Osteocyte (in vitro differentiated cells): ENCODE results near the gene GSTA5. TPM values are rescaled to one million over a fixed set of nuclear protein-coding genes. Genes with fewer than 3 reads are reported as not detected.

Experiments
- DNase-seq: peaks from one replicate; pipeline ENCODE4 v3.0.0; 2021; ENCODE audit warnings: mixed read lengths; ENCODE audit not compliant: unreplicated experiment; ENCODE audit errors: extremely low spot score
- H3K27ac Mint-ChIP-seq: one replicate; pipeline ENCODE4 v1.8.0; 2021; ENCODE audit warnings: mild to moderate bottlenecking, mixed read lengths; ENCODE audit not compliant: unreplicated experiment
- H3K27me3 Mint-ChIP-seq: one replicate; pipeline ENCODE4 v1.8.0; 2021; ENCODE audit warnings: mixed read lengths; ENCODE audit not compliant: unreplicated experiment
- H3K36me3 Mint-ChIP-seq: one replicate; pipeline ENCODE4 v1.8.0; 2021; ENCODE audit warnings: mixed read lengths; ENCODE audit not compliant: unreplicated experiment
- H3K4me1 Mint-ChIP-seq: one replicate; pipeline ENCODE4 v1.8.0; 2021; ENCODE audit warnings: mixed read lengths; ENCODE audit not compliant: unreplicated experiment
- H3K4me3 Mint-ChIP-seq: one replicate; pipeline ENCODE4 v1.8.0; 2021; ENCODE audit warnings: mild to moderate bottlenecking, moderate library complexity, mixed read lengths; ENCODE audit not compliant: unreplicated experiment
- H3K9me3 Mint-ChIP-seq: one replicate; pipeline ENCODE4 v1.8.0; 2021; ENCODE audit warnings: mixed read lengths; ENCODE audit not compliant: unreplicated experiment
- long read RNA-seq: library from polyadenylated mRNA; unstranded; transcript quantifications from one replicate; pipeline ENCODE4 v2.0.0, GENCODE V29; 2021
- total RNA-seq: library from RNA; stranded (reverse); gene quantifications from 2 replicates; pipeline ENCODE4 v1.2.1, GENCODE V29; 2021
- TF ChIP-seq, protein P1 (sequence below): fragments of 200-600 bp; sonication (generic); IDR thresholded peaks from 2 replicates; pipeline ENCODE4 v1.5.0; 2021; ENCODE audit warnings: antibody characterized with exemption, mild to moderate bottlenecking, moderate library complexity

GSTA5 gene
- total RNA-seq: not detected in 2 replicates
- long read RNA-seq: 0 reads

DNA sequence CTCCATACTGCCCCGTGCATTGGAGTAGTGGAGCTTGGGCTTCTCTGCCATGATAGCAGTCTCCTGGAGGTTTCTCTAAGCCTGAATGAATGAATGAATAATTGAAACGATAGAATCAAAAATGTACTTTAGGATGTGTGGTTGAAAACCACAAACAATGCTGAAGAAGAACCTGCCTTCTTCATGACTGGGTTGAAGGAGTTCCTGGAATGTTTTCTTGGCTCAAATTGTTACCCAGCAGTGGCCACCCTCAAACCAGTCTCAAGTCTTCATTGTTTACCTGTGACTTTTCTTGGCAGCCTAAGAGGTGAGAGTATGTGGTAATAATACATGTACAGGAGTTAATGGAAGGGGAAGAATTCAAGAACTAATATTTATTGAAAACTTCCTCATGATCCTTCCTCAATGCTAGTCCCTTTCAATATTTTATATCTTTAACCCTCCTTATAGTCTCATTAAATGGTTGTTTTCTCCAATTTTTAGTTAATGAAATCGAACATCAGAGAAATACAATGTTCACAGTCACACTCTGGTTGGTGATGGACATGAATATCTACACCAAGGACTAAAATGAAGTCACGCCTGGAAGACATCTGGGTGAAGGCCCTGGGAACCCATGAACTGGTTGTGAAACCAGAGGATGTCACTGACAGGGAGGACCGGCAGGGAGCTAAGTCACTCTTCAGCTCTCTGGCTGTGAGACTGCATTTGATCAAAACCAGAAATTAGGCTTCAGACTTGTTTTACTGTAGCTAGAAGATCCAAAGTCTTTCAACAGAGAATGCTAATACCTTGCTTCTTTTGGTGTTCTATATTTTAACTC, at the start of gene GSTA5:
Gene GSTA5 (minus strand): TSS at position 51 of the 823 bp plus-strand sequence.
- DNase-seq: no peak
- Mint-ChIP-seq H3K4me1 (no peaks in the 10 kb centered on the region), H3K4me3 (no peak within 1 kb of the TSS)

DNA sequence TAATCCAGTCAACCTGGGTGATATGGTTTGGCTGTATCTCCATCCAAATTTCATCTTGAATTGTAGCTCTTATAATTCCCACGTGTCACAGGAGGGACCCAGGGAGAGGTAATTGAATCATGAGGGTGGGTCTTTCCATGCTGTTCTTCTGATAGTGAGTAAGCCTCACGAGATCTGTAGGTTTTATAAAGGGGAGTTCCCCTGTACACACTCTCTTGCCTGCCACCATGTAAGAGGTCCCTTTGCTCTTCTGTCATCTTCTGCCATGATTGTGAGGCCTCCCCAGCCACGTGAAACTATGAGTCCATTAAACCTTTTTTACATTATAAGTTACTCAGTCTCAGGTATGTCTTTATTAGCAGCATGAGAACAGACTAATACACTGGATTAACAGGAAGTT, 49.4 kb upstream of the GSTA5 start:
- Mint-ChIP-seq H3K9me3 (no peaks in the 10 kb centered on the region), H3K4me1 (no peaks in the 10 kb centered on the region), H3K4me3 (no peak overlapping the region), H3K27me3 (peaks cover 14% of the 10 kb centered on the region), H3K27ac (no peak overlapping the region), H3K36me3 (no peaks in the 10 kb centered on the region)
- no peak for DNase-seq
- TF ChIP-seq, protein P1, sequence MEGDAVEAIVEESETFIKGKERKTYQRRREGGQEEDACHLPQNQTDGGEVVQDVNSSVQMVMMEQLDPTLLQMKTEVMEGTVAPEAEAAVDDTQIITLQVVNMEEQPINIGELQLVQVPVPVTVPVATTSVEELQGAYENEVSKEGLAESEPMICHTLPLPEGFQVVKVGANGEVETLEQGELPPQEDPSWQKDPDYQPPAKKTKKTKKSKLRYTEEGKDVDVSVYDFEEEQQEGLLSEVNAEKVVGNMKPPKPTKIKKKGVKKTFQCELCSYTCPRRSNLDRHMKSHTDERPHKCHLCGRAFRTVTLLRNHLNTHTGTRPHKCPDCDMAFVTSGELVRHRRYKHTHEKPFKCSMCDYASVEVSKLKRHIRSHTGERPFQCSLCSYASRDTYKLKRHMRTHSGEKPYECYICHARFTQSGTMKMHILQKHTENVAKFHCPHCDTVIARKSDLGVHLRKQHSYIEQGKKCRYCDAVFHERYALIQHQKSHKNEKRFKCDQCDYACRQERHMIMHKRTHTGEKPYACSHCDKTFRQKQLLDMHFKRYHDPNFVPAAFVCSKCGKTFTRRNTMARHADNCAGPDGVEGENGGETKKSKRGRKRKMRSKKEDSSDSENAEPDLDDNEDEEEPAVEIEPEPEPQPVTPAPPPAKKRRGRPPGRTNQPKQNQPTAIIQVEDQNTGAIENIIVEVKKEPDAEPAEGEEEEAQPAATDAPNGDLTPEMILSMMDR: no peak

More for the DNA sequence above, at the start of gene GSTA5:
- Mint-ChIP-seq H3K9me3 (no peaks in the 10 kb centered on the region), H3K36me3 (no peaks in the 10 kb centered on the region), H3K27me3 (peaks cover 53% of the 10 kb centered on the region), H3K27ac (no peak within 1 kb of the TSS)
- TF ChIP-seq, protein P1: no peak

DNA sequence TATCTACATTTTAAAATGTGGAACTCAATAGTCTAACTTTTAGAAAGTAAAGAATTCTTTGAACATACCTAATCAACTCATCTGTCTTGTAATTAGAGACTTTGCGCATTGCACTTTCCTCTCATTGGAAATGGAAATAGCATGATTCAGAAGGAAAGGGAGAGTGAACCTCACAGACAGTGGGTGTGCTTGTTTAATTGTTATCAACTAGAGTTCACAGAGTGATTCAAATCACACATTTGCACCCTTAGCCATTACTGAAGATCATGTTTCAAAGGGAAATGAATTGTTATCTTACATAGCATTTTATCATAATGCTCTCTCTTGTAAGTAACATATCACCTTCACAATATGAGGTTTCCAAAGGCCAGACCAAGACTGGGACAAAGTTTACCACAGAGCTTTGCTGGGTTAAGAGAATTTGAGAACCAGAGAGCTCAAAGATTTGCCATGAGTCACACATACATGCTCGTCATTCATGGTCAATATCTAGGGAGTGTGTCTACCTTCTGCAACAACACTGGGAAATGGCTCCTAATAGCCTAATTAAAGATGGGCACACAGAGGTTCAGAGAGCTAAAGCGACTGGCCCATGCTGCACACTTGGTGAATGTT, 47.4 kb upstream of the GSTA5 start:
- H3K9me3 Mint-ChIP-seq: no peaks in the 10 kb centered on the region
- no peaks in the 10 kb centered on the region for H3K36me3 Mint-ChIP-seq
- H3K27ac Mint-ChIP-seq: no peak overlapping the region
- TF ChIP-seq, protein P1: no peak
- H3K4me3 Mint-ChIP-seq: no peak overlapping the region
- DNase-seq: no peak
- peaks cover 14% of the 10 kb centered on the region for H3K27me3 Mint-ChIP-seq
- H3K4me1 Mint-ChIP-seq: no peaks in the 10 kb centered on the region

DNA sequence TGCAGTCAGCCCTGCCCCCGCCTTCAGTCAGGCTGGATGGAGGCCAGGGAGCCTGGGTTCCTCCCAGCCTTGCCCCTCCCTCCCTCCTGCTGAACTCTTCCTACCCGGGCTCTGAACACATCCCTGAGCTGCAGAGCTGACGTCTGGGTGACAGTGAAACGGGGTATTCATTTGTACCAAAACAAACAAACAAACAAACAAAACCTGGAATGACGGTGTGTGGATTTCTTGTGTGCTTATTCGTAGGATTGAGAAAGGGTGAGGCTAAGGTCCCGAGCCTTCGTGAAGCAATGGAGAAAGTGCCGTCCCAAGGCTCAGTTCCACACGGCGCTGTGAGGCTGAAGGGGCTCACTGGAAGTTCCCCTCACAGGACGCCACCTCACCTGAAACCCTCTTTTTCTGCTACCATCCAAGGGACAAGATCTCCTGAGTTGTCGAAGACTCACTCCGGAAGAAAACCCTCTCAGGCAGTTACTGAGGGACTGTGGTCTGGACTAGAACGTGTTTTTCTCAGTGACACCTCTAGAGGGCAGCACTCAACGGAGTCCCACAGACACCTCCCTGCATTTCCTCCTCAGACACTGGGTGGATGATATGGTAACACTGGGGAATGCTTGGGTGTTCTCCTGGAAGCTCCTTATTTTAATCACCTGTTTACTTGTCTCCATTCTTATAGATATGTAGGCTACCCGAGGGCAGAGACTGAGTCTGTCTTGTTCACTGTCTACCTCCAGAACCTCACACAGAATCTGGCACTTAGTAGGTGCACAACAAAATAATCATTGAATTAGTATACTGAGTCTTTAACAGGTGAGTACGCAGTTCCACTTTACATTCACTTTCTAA, 41.6 kb upstream of the GSTA5 start:
- H3K36me3 Mint-ChIP-seq: no peaks in the 10 kb centered on the region
- no peak for DNase-seq
- peak overlapping the region; percentile 80 for H3K4me3 Mint-ChIP-seq

More for the DNA sequence above, 41.6 kb upstream of the GSTA5 start:
- peaks cover 4% of the 10 kb centered on the region for H3K4me1 Mint-ChIP-seq
- H3K9me3 Mint-ChIP-seq: no peaks in the 10 kb centered on the region
- TF ChIP-seq, protein P1: peak; percentile 88
- no peak overlapping the region for H3K27ac Mint-ChIP-seq
- peaks cover 3% of the 10 kb centered on the region for H3K27me3 Mint-ChIP-seq
